ENCODE results near the gene SPACA4.

Gene SPACA4

DNA sequence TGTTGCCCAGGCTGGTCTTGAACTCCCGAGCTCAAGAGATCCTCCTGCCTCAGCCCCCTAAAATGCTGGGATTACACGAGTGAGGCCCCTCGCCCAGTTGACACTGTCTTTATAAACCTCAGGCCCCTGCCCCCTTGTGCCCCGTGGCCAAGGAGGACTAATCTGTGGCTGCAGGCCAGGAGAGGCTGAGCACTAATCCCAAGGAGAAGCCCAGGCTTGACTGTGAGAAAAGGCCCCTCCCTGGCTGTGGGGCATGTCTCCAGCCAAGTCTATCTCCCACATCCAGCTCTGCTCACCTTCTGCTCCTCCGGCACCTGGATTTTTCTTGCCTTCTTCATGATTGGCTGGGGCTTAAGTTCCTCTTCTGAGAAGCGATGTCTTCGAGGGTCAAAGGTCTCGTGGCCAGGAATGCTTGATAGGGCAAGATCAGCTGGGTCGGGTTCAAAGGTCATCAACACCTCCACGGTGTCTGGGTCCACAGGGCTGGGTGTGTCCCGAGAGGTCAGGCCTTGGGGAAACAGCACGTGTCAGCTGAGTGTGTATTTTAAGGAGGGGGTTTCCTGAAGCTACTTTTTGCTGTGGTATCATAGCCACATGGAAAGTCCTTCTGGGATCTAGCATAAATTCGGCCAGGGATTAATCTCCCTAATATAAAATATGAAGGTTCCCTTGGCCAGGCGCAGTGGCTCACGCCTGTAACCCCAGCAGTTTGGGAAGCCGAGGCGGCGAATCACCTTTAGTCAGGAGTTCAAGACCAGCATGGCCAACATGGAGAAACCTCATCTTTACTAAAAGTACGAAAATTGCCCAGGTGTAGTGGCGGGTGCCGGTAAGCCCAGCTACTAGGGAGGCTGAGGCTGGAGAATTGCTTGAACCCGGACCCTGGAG, 26.9 kb downstream of the SPACA4 start:
- no peak for DNase-seq (ENCODE audit: low read depth in 1 of 2, low spot score in 1 of 2)

DNA sequence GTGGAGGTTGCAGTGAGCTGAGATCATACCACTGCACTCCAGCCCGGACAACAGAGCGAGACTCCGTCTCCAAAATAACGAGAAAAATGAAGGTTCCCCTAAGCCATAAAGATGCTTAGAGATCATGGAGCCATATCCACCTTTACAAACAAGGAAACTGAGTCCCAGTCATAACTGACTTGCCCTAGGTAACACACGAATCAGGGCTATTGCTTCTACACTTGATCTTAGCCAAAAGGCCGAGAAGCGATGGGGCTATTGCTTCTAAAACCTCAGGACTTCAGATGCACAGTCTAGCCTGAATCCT, 27.4 kb downstream of the SPACA4 start:
- DNase-seq (ENCODE audit: low read depth in 1 of 2, low spot score in 1 of 2) = no peak

GRCh38 chr19:48634424-48635262, 28.1 kb downstream of the SPACA4 start:
- peak; percentile 84 to 91 for DNase-seq (ENCODE audit: low read depth in 1 of 2, low spot score in 1 of 2)

DNA sequence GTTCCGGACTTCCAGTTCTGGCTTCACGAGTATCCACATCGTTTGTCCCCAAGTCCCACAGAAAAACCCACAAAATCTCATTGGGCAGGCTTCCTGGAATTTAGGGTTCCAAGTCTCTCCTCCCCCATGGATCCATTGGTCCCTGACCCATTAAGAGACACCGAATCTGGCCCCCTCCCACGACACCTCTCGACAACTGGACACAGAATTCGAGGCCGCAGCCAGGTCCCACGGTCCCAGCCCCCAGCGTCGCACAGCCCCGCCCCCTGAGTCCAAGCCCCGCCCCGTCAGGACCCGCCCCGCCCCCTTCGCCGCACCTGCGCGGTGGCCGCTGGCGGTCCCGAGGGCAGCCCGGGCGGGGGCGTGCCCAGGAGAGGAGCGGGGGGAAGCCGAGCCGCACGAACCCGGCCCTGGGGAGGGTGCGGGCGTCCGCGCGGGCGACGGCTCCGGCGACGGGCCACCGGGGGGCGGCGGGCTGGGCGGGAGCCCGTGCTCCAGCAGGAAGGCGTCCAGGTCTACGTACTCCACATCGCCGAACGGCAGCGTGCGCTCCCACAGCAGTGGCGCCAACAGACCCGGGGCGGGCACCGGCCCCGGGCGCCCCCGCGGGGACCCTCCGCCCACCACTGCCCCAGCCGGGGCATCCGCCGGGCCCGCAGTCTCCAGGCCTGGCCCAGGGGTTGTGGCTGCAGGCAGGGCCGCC, 28.9 kb downstream of the SPACA4 start:
- peak; percentile 59 to 71 for DNase-seq (ENCODE audit: low read depth in 1 of 2, low spot score in 1 of 2)

- no peak for DNase-seq (ENCODE audit: low read depth in 1 of 2, low spot score in 1 of 2)
These were observed 29.7 kb downstream of the SPACA4 start for GRCh38 chr19:48635966-48636858.

GRCh38 chr19:48636859-48637448, 30.4 kb downstream of the SPACA4 start, which contains the start of gene DBP:
DBP (minus strand) TSS chr19:48637379; CDS start chr19:48636994, 385 bp downstream.
- DNase-seq (ENCODE audit: low read depth in 1 of 2, low spot score in 1 of 2) = no peak

DNA sequence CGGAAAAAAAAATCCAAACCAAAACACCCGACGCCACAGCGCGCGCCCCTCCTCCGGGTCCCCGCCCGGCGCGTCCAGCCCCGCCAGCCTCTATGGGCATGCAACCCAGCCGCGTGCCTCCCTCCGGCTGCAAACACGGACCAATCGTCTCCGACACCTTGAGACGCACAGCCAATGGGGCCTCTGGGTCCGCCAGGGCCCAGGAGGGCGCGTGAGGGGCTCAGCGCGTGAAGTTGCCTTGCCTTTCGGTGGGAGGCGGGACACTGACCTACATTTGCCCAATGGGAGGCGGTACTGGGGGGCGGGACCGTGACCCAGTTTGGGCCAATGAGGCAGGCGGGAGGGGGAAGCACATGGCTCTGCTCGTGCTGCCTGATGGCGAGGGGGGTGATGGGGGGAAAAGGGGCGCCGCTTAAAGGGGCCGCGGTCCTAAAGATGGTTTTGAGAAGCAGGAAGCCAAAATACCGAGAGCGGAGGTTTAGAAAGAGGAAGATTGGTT, 31.0 kb downstream of the SPACA4 start:
- peak; percentile 97 to 99 for DNase-seq (ENCODE audit: low read depth in 1 of 2, low spot score in 1 of 2)

GRCh38 chr19:48637948-48638830, 31.6 kb downstream of the SPACA4 start:
- DNase-seq (ENCODE audit: low read depth in 1 of 2, low spot score in 1 of 2) = peak; percentile 58 to 67

DNA sequence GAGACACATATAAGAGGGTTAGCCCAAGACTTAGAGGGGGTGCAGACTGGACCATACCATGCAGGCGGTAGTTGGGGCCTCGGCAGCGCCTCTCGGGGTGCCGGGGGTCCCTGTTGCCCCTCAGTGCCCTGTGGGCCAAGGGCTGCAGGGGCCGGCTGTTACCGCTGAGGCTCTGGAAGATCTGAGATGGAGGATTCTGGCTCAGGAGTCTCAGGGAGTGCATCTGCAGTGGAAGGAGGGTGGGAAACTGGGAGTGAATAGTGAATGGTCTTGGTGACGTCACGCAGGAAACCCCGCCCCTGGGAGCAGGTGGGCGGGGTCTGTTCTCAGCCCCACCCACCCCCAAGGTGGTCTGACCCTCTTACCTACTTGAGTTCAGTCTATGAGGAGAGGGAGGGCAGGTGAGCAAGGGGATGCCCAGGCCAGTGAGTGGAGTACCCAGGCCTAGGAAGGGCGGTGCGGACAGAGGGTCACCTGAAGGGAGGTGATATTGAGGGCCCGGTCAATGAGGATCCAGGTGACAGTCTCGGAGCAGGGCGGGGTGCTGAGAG, 32.4 kb downstream of the SPACA4 start:
- DNase-seq (ENCODE audit: low read depth in 1 of 2, low spot score in 1 of 2) = no peak

- DNase-seq (ENCODE audit: low read depth in 1 of 2, low spot score in 1 of 2) = no peak
These were observed 33.2 kb downstream of the SPACA4 start for GRCh38 chr19:48639483-48640375.

DNA sequence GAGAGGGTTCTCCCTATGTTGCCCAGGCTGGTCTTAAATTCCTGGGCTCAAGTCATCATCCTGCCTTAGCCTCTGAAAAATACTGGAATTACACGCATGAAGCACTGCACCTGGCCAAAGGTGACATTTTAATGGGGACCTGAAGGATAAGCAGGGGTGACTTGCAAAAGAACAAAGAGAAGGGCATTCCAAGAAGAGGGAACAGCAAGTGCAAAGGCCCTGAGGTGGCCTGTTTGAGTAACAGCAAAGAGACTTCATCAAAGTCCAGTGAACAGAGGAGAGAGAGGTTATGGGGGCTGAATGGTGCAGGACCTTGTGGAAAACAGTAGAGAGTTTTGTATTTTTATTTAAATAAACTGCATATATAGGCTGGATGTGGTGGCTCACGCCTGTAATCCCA, 35.3 kb downstream of the SPACA4 start:
- no peak for DNase-seq (ENCODE audit: low read depth in 1 of 2, low spot score in 1 of 2)

- DNase-seq (ENCODE audit: low read depth in 1 of 2, low spot score in 1 of 2) = no peak
These were observed 36.3 kb downstream of the SPACA4 start for GRCh38 chr19:48642862-48643261.

GRCh38 chr19:48644355-48644754, 37.8 kb downstream of the SPACA4 start:
- DNase-seq (ENCODE audit: low read depth in 1 of 2, low spot score in 1 of 2) = no peak

- peak; percentile 53 to 58 for DNase-seq (ENCODE audit: low read depth in 1 of 2, low spot score in 1 of 2)
These were observed 38.5 kb downstream of the SPACA4 start for GRCh38 chr19:48644839-48645619.

- DNase-seq (ENCODE audit: low read depth in 1 of 2, low spot score in 1 of 2) = no peak
These were observed 39.1 kb downstream of the SPACA4 start for GRCh38 chr19:48645620-48646000.

DNA sequence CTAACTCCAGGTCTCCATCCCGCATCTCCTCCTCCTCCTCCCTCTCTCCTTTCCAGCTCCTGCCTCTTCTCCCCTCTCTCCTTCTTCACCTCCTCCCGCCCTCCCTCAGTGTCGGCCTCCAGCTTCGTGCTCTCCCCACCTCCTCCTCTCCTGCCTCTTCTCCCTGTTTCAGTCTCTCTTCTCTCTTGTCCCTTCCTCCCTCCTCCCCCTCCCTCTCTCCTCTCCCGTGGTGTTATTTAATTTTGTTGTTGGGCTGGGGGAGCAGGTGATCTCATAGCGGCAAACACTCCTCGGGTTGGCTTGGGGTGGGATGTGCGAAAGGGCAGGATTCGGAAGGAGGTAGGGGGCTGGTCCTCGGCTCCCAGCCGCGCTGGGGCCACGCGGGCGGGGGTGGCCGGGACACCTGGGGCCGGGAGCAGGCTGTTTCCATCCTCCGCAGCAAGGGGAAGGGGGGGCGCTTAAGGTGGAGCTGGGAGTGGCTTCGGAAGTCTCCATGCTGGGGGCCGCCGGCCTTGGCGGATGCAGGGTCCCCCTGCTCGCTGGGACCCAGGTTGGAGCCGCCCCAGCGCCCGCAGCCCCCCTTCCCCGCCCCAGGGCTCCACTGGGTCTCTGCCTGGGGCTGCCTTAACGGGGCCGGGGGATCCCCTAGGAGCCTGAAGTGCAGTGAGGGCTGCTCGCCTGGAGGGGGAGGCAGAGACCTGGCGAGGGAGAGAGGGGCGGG, 39.6 kb downstream of the SPACA4 start, which contains the start of gene CA11:
CA11 (minus strand) TSS at position 187 of the 721 bp plus-strand sequence. CDS start 555 bp downstream, outside the sequence.
- peak; percentile 77 to 83 for DNase-seq (ENCODE audit: low read depth in 1 of 2, low spot score in 1 of 2)

Data from stimulated activated CD4-positive, alpha-beta T cell treated with anti-CD3 and anti-CD28 coated beads, Interleukin-15, amount 100 ng/mL, for 1 hour (primary cell).